Measurements from ENCODE around the gene CIAO3. TPM values are rescaled to one million over a fixed set of nuclear protein-coding genes. Genes with fewer than 3 reads are reported as not detected.

The CIAO3 gene
- total and polyA plus RNA-seq, 8 donors, result 11.1 to 72.9 (median 16.3) TPM

DNA sequence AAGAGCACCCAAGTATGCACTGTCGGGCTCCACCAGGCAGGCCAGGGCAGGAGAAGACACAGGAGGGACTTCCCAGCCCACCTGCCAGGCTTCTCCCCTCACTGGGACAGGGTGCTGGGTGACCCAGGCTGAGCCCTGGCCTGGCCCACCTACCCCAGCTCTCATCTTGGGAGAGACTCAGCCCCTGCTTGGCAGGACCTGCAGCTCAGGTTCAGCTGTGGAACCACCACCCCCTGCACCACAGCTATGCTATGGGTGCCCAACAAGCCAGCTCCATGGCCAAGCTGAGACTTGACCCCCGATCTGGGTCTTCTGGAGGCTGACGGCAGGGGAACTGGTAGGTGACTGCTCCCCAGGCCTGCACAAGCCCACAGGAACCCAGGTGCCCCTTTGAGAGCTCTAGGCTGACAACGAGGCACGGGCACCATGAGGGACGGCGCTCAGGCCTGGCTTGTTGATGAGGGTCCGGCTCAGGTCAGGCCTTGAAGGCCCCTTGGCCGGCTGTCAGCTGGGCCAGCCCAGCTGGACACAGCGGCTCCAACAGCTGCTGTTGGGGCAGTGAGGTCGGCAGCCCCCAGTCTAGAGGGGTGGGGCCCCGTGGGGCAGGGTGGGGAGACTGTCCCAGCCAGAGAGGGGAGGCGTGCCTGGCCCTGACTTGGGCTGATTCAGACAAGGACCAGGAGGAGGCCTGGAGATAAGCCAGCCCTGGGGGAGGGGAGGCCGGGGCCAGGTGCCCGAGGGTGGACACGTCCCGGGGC is 42.8 kb upstream of the CIAO3 start:
- ATAC-seq (no peak), DNase-seq (peak in 2 of 6 donors; percentile 52 to 64), FAIRE-seq (no peak)
- TF ChIP-seq, protein P1, sequence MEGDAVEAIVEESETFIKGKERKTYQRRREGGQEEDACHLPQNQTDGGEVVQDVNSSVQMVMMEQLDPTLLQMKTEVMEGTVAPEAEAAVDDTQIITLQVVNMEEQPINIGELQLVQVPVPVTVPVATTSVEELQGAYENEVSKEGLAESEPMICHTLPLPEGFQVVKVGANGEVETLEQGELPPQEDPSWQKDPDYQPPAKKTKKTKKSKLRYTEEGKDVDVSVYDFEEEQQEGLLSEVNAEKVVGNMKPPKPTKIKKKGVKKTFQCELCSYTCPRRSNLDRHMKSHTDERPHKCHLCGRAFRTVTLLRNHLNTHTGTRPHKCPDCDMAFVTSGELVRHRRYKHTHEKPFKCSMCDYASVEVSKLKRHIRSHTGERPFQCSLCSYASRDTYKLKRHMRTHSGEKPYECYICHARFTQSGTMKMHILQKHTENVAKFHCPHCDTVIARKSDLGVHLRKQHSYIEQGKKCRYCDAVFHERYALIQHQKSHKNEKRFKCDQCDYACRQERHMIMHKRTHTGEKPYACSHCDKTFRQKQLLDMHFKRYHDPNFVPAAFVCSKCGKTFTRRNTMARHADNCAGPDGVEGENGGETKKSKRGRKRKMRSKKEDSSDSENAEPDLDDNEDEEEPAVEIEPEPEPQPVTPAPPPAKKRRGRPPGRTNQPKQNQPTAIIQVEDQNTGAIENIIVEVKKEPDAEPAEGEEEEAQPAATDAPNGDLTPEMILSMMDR (IDR thresholded peaks at IDR 0.05), result no peak
- Histone ChIP-seq H3K9me3 (no peaks in the 10 kb centered on the region), H3K4me1 (peaks cover 0 to 7% (median 6%) of the 10 kb centered on the region in 3 donors), H3K27me3 (no peaks in the 10 kb centered on the region), H3K27ac (no peak overlapping the region), H3K36me3 (no peaks in the 10 kb centered on the region), H3K4me3 (no peak overlapping the region)
- 21 to 25% methylated on average over 17 of the region's 17 CpGs for WGBS, 2 donors
- intact Hi-C loops (cut with DNase I), result loop anchor here in 1 of 3 donors (10.0 kb wide), 1 partner anchor 79 kb away; the partner anchor contains the start of gene FBXL16

DNA sequence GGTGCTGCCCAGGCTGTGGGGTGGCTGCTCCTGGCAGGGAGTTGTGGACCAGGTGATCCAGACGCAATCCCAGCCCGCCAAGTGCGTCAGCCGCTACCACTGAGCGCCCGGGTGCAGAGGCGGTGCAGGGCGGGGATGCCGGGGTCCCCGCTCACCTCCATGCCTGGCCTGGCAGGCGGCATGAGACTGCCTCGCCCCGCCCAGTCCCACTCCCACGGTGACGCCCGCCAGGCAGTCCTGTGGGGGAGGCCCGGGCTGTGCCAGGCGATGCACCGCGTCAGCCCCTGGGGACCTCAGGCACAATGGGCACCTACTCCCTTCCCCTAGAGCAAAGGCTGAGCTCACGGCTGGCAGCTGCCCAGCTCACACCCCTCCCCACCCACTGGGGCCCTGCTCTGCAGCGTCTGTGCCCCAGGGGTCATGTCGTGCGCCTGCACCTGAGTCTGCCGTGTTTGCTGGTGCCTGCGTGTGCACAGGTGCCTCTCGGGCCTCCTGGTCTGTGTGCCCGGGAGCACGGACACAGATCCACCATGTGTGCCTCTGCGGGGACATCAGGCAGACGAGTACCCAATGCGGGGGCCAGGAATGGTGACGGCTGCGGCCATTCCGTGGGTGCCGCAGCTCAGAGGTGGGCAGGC is 42.1 kb upstream of the CIAO3 start:
- H3K4me1 ChIP-seq, result peaks cover 0 to 7% (median 6%) of the 10 kb centered on the region in 3 donors
- no peaks in the 10 kb centered on the region for H3K9me3 ChIP-seq
- no peaks in the 10 kb centered on the region for H3K27me3 ChIP-seq
- WGBS, 2 donors, result 48 to 49% methylated on average over 34 to 36 of the region's 36 CpGs
- intact Hi-C loops (cut with DNase I), result loop anchor here in 1 of 3 donors (10.0 kb wide), 1 partner anchor 78 kb away; the partner anchor contains the start of gene FBXL16
- H3K4me3 ChIP-seq, result no peak overlapping the region
- no peak overlapping the region for H3K27ac ChIP-seq
- ATAC-seq (no peak), DNase-seq (no peak), FAIRE-seq (no peak)
- no peaks in the 10 kb centered on the region for H3K36me3 ChIP-seq
- TF ChIP-seq, protein P1 (IDR thresholded peaks at IDR 0.05), result no peak

DNA sequence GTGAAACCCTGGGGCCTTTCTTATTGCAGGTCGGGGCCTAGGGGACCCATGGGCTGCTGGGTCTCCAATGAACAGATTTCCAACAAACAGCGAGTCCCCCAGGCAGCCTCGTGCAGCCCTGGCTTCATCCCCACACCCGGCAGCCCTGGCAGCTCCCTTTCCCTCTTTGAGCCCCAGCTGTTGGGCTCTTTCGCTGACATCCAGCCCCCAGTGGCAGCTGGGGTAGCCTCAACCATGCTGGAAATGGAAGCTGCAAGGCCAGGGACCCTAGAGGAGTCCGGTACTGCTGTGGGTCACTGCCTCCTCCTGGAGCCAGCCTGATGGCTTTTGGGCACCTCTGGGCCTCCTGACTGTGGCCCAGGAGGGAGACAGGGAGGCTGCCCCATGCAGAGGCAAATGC is 41.5 kb upstream of the CIAO3 start:
- Histone ChIP-seq H3K36me3 (no peaks in the 10 kb centered on the region), H3K27ac (no peak overlapping the region), H3K4me3 (no peak overlapping the region), H3K9me3 (no peaks in the 10 kb centered on the region), H3K4me1 (peaks cover 0 to 3% (median 3%) of the 10 kb centered on the region in 3 donors), H3K27me3 (no peaks in the 10 kb centered on the region)
- FAIRE-seq (no peak), DNase-seq (no peak), ATAC-seq (no peak)
- TF ChIP-seq, protein P1 (IDR thresholded peaks at IDR 0.05), result no peak
- 43 to 54% methylated on average over 6 of the region's 6 CpGs for WGBS, 2 donors
- intact Hi-C loops (cut with DNase I), result loop anchor here in 1 of 3 donors (10.0 kb wide), 1 partner anchor 77 kb away; the partner anchor contains the start of gene FBXL16

DNA sequence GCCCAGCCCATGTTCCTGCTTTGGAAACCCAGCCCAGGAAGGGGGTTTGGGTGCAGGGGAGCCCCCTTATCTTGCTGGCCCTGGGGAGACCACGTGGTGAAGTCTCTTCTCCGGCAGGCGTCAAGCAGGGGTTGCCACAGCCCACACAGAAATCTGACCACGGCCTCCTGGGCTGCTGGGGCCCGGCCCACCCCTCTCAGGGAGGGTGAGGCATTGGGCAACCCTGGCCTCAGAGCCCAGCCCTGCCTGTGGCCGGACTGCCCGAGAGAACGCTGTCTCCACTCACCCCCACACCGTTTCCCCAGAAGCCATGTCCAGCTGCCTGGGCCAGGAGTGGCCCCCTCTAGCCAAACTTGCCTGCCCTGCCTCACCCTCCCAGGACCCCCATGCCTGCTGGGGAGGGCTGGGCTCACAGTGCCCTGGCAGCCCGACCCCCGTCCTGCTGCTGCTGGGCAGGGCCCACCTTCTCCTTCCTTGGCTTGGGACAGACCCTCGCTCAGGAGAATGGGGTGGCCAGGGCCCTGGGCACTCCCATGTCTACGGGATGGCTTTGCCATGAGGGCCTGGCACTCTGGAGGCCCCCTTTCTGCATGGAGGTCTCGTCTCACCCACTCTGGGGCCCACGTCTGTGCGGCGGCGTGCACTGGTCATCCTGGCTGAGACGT is 40.7 kb upstream of the CIAO3 start:
- no peaks in the 10 kb centered on the region for H3K36me3 ChIP-seq
- WGBS, 2 donors, result 41 to 53% methylated on average over 19 of the region's 19 CpGs
- no peaks in the 10 kb centered on the region for H3K27me3 ChIP-seq
- ATAC-seq (no peak), DNase-seq (no peak), FAIRE-seq (no peak)
- no peaks in the 10 kb centered on the region for H3K9me3 ChIP-seq
- intact Hi-C loops (cut with DNase I), result loop anchor here in 1 of 3 donors (10.0 kb wide), 1 partner anchor 77 kb away; the partner anchor contains the start of gene FBXL16
- no peak overlapping the region for H3K27ac ChIP-seq
- no peaks in the 10 kb centered on the region for H3K4me1 ChIP-seq
- TF ChIP-seq, protein P1 (IDR thresholded peaks at IDR 0.05), result no peak
- no peak overlapping the region for H3K4me3 ChIP-seq

Data from pancreas (tissue), 10 donors.